ENCODE measurements around the gene SORCS1.

SORCS1 gene

GRCh38 chr10:106795619-106796018 lies 368.9 kb downstream of the SORCS1 start:
- DNase-seq = no peak

GRCh38 chr10:106793617-106794016 lies 370.9 kb downstream of the SORCS1 start:
- no peak for DNase-seq

GRCh38 chr10:106789623-106790022 lies 374.9 kb downstream of the SORCS1 start:
- no peak for DNase-seq

- DNase-seq = no peak
Measured at GRCh38 chr10:106788982-106789381, 375.5 kb downstream of the SORCS1 start.

GRCh38 chr10:106785528-106785927 lies 379.0 kb downstream of the SORCS1 start:
- DNase-seq = no peak

- no peak for DNase-seq
Measured at GRCh38 chr10:106780632-106781031, 383.9 kb downstream of the SORCS1 start.

GRCh38 chr10:106777841-106778240 lies 386.7 kb downstream of the SORCS1 start:
- no peak for DNase-seq

- DNase-seq = no peak
Measured at GRCh38 chr10:106775127-106775526, 389.4 kb downstream of the SORCS1 start.

- no peak for DNase-seq
Measured at GRCh38 chr10:106772957-106773356, 391.5 kb downstream of the SORCS1 start.

GRCh38 chr10:106771154-106771553 lies 393.4 kb downstream of the SORCS1 start:
- no peak for DNase-seq

- no peak for DNase-seq
Measured at GRCh38 chr10:106768204-106768603, 396.3 kb downstream of the SORCS1 start.

- no peak for DNase-seq
Measured at GRCh38 chr10:106765928-106766327, 398.6 kb downstream of the SORCS1 start.

GRCh38 chr10:106765241-106765754 lies 399.2 kb downstream of the SORCS1 start:
- DNase-seq = no peak

- no peak for DNase-seq
Measured at GRCh38 chr10:106764360-106764759, 400.1 kb downstream of the SORCS1 start.

GRCh38 chr10:106761906-106762305 lies 402.6 kb downstream of the SORCS1 start:
- no peak for DNase-seq

- DNase-seq = no peak
Measured at GRCh38 chr10:106757521-106757920, 407.0 kb downstream of the SORCS1 start.

GRCh38 chr10:106751091-106751490 lies 413.4 kb downstream of the SORCS1 start:
- DNase-seq = no peak

GRCh38 chr10:106746868-106747267 lies 417.6 kb downstream of the SORCS1 start:
- no peak for DNase-seq

GRCh38 chr10:106741006-106741530 lies 423.4 kb downstream of the SORCS1 start:
- DNase-seq = no peak

GRCh38 chr10:106740071-106740470 lies 424.4 kb downstream of the SORCS1 start:
- DNase-seq = no peak

- no peak for DNase-seq
Measured at GRCh38 chr10:106734220-106734619, 430.3 kb downstream of the SORCS1 start.

GRCh38 chr10:106728232-106728631 lies 436.3 kb downstream of the SORCS1 start:
- DNase-seq = no peak

- no peak for DNase-seq
Measured at GRCh38 chr10:106727170-106727569, 437.3 kb downstream of the SORCS1 start.

GRCh38 chr10:106722524-106722923 lies 442.0 kb downstream of the SORCS1 start:
- DNase-seq = no peak

GRCh38 chr10:106720683-106721082 lies 443.8 kb downstream of the SORCS1 start:
- DNase-seq = no peak

All from activated CD4-positive, alpha-beta T cell treated with anti-CD3 and anti-CD28 coated beads for 48 hours (primary cell).